ENCODE measurements around the gene NMD3. TPM values are rescaled to one million over a fixed set of nuclear protein-coding genes. Genes with fewer than 3 reads are reported as not detected.

Gene NMD3
- total RNA-seq, 1 donor from 2014 or later: 87.3 TPM

DNA sequence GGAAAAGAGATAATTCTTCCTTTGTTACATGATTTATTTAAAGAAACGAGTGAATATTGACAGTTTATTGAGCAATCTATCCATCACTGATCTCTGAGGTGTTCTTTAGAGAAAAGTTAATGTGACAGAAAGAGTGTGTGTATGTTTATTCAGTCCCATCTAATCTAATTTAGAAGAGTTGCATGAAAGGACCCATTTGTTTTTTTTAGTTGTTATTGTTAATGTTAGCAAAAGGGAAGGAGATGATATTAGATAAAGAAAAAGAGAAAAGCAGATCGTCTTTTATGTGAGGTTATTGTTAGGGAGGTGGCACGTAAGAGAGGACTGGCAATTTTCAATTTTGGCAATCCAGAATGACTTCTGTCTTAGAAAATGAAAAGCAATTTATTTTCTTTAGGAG, 46.5 kb downstream of the NMD3 start:
- no peaks in the 10 kb centered on the region for H3K27me3 Mint-ChIP-seq (ENCODE audit: low read depth, unreplicated experiment)
- no peak overlapping the region for H3K4me3 Mint-ChIP-seq (ENCODE audit: unreplicated experiment)
- peaks cover 13% of the 10 kb centered on the region for H3K9me3 Mint-ChIP-seq (ENCODE audit: unreplicated experiment)
- Histone ChIP-seq H3K27ac (ENCODE audit: low read depth, low read length) (no peak overlapping the region), H4K20me1 (ENCODE audit: insufficient read depth, low read length) (no peaks in the 10 kb centered on the region), H3K79me2 (ENCODE audit: insufficient read depth, low read length) (no peaks in the 10 kb centered on the region), H3K9me3 (ENCODE audit: insufficient read depth, low read depth, low read length) (no peaks in the 10 kb centered on the region), H2AFZ (ENCODE audit: low read depth, low read length) (no peak overlapping the region), H3K4me2 (ENCODE audit: low read length) (no peak overlapping the region), H3K27me3 (ENCODE audit: insufficient read depth, low read length) (no peaks in the 10 kb centered on the region), H3K4me3 (ENCODE audit: insufficient read depth, low read depth, low read length) (no peak overlapping the region), H3K36me3 (ENCODE audit: insufficient read depth, low read length) (peaks cover 3% of the 10 kb centered on the region), H3K9ac (ENCODE audit: low read length) (no peak overlapping the region), H3K4me1 (ENCODE audit: insufficient read depth, low read length) (peaks cover 8% of the 10 kb centered on the region)
- peaks cover 27% of the 10 kb centered on the region for H3K4me1 Mint-ChIP-seq (ENCODE audit: low read depth, unreplicated experiment)
- TF ChIP-seq, protein P1, sequence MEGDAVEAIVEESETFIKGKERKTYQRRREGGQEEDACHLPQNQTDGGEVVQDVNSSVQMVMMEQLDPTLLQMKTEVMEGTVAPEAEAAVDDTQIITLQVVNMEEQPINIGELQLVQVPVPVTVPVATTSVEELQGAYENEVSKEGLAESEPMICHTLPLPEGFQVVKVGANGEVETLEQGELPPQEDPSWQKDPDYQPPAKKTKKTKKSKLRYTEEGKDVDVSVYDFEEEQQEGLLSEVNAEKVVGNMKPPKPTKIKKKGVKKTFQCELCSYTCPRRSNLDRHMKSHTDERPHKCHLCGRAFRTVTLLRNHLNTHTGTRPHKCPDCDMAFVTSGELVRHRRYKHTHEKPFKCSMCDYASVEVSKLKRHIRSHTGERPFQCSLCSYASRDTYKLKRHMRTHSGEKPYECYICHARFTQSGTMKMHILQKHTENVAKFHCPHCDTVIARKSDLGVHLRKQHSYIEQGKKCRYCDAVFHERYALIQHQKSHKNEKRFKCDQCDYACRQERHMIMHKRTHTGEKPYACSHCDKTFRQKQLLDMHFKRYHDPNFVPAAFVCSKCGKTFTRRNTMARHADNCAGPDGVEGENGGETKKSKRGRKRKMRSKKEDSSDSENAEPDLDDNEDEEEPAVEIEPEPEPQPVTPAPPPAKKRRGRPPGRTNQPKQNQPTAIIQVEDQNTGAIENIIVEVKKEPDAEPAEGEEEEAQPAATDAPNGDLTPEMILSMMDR (IDR thresholded peaks at IDR 0.05; ENCODE audit: insufficient read depth, low read depth, low read length): no peak
- TF ChIP-seq EZH2 (IDR thresholded peaks at IDR 0.05; ENCODE audit: insufficient read depth, low read length): no peak
- H3K36me3 Mint-ChIP-seq (ENCODE audit: low read depth, unreplicated experiment): peaks cover 15% of the 10 kb centered on the region
- no peak for DNase-seq (ENCODE audit: low read depth)
- peak overlapping the region; percentile 22 for H3K27ac Mint-ChIP-seq (ENCODE audit: unreplicated experiment)
- FAIRE-seq: no peak

DNA sequence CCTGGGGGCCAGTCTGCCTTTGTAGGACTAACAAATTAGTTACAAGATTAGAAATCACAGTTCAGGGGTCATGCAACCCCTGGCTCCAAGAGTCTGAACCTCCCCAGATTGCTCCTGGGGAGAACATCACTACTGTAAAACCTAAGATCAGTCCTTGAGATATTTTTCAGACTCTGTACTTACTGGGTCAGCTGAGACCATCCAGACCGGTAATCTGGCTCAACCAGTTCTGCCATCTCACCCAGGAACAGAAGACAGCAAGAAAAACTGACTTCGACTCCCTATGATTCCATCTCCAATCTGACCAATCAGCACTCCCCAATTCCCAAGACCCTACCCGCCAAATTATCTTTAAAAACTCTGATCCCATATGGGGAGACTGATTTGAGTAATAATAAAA, 47.5 kb downstream of the NMD3 start:
- H3K79me2 ChIP-seq (ENCODE audit: insufficient read depth, low read length): no peaks in the 10 kb centered on the region
- Mint-ChIP-seq H3K9me3 (ENCODE audit: unreplicated experiment) (peaks cover 11% of the 10 kb centered on the region), H3K36me3 (ENCODE audit: low read depth, unreplicated experiment) (peaks cover 15% of the 10 kb centered on the region), H3K27me3 (ENCODE audit: low read depth, unreplicated experiment) (no peaks in the 10 kb centered on the region), H3K4me1 (ENCODE audit: low read depth, unreplicated experiment) (peaks cover 19% of the 10 kb centered on the region), H3K4me3 (ENCODE audit: unreplicated experiment) (no peak overlapping the region), H3K27ac (ENCODE audit: unreplicated experiment) (no peak overlapping the region)
- peaks cover 4% of the 10 kb centered on the region for H3K4me1 ChIP-seq (ENCODE audit: insufficient read depth, low read length)
- H4K20me1 ChIP-seq (ENCODE audit: insufficient read depth, low read length): no peaks in the 10 kb centered on the region
- TF ChIP-seq, protein P1 (IDR thresholded peaks at IDR 0.05; ENCODE audit: insufficient read depth, low read depth, low read length): no peak
- no peak for TF ChIP-seq EZH2 (IDR thresholded peaks at IDR 0.05; ENCODE audit: insufficient read depth, low read length)
- no peak for FAIRE-seq
- no peak overlapping the region for H3K27ac ChIP-seq (ENCODE audit: low read depth, low read length)
- no peaks in the 10 kb centered on the region for H3K27me3 ChIP-seq (ENCODE audit: insufficient read depth, low read length)
- H3K4me3 ChIP-seq (ENCODE audit: insufficient read depth, low read depth, low read length): no peak overlapping the region
- no peak for DNase-seq (ENCODE audit: low read depth)
- H3K36me3 ChIP-seq (ENCODE audit: insufficient read depth, low read length): peaks cover 3% of the 10 kb centered on the region
- no peaks in the 10 kb centered on the region for H3K9me3 ChIP-seq (ENCODE audit: insufficient read depth, low read depth, low read length)
- no peak overlapping the region for H2AFZ ChIP-seq (ENCODE audit: low read depth, low read length)
- H3K4me2 ChIP-seq (ENCODE audit: low read length): no peak overlapping the region
- no peak overlapping the region for H3K9ac ChIP-seq (ENCODE audit: low read length)

DNA sequence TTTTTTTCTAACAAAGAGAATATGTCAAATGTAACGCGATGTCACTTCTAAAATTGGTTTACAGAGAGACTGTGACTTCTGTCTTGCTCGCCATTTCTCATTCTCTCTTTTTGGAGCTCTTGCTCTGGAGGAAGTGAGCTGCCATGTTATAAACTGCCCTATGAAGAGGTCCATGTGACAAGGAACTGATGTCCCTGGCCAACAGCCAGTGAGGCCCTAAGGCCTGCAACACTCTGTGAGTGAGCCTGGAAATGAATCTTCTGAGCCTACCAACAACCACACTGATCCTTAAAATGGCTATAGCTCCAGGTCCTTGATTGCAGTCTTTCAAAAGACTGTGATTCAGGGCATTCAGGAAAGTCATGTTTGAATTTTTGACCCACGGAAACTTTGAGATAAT, 49.9 kb downstream of the NMD3 start:
- Histone ChIP-seq H3K9ac (ENCODE audit: low read length) (no peak overlapping the region), H3K4me1 (ENCODE audit: insufficient read depth, low read length) (peaks cover 4% of the 10 kb centered on the region), H3K79me2 (ENCODE audit: insufficient read depth, low read length) (no peaks in the 10 kb centered on the region), H2AFZ (ENCODE audit: low read depth, low read length) (no peak overlapping the region), H3K27me3 (ENCODE audit: insufficient read depth, low read length) (no peaks in the 10 kb centered on the region), H3K4me2 (ENCODE audit: low read length) (no peak overlapping the region), H3K9me3 (ENCODE audit: insufficient read depth, low read depth, low read length) (no peaks in the 10 kb centered on the region), H3K36me3 (ENCODE audit: insufficient read depth, low read length) (no peaks in the 10 kb centered on the region), H3K27ac (ENCODE audit: low read depth, low read length) (no peak overlapping the region), H3K4me3 (ENCODE audit: insufficient read depth, low read depth, low read length) (no peak overlapping the region), H4K20me1 (ENCODE audit: insufficient read depth, low read length) (no peaks in the 10 kb centered on the region)
- Mint-ChIP-seq H3K27me3 (ENCODE audit: low read depth, unreplicated experiment) (no peaks in the 10 kb centered on the region), H3K4me3 (ENCODE audit: unreplicated experiment) (no peak overlapping the region), H3K36me3 (ENCODE audit: low read depth, unreplicated experiment) (peaks cover 9% of the 10 kb centered on the region), H3K4me1 (ENCODE audit: low read depth, unreplicated experiment) (peaks cover 6% of the 10 kb centered on the region), H3K9me3 (ENCODE audit: unreplicated experiment) (no peaks in the 10 kb centered on the region), H3K27ac (ENCODE audit: unreplicated experiment) (no peak overlapping the region)
- FAIRE-seq (no peak), DNase-seq (ENCODE audit: low read depth) (no peak)
- no peak for TF ChIP-seq EZH2 (IDR thresholded peaks at IDR 0.05; ENCODE audit: insufficient read depth, low read length)
- TF ChIP-seq, protein P1 (IDR thresholded peaks at IDR 0.05; ENCODE audit: insufficient read depth, low read depth, low read length): no peak
